ENCODE measurements around the gene TUBGCP3. TPM values are rescaled to one million over a fixed set of nuclear protein-coding genes. Genes with fewer than 3 reads are reported as not detected.

TUBGCP3 gene
- total RNA-seq, 1 experiment from 2014 or later = 51.4 TPM

DNA sequence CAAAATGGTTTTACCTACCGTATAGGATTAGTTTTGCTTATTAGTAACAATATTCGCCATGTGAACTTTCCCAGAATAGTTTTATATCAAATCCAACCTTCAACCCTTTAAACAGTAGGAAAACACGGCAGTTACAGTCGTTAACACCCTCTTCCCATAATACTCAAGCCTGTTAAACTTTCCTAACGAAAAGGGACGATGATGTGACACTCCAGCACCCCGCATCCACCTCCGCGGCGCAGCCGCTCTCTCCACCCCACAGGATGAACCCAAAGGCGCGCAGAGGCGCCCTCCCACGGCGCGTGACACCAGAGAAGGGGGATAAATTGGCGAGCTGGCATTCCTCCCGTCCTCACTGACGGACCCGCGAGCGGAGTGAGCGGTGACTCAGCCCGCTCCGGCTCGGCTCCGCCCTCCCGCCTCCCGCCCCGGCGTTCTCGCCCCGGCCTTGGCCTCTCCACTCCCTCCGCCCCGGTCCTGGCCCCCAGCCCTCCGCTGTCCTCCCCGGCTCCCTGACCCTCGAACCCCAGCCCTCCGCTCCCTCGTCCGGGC, 665 bp downstream of the TUBGCP3 start:
- POLR2A ChIA-PET = no interaction called here
- H3K4me1 ChIP-seq (ENCODE audit: control insufficient read depth in 1 of 2, insufficient read depth in 2 of 2, low read length in 2 of 2) = peaks cover 13 to 22% of the 10 kb centered on the region in 2 experiments
- H4K20me1 ChIP-seq (ENCODE audit: insufficient read depth) = no peaks in the 10 kb centered on the region
- peak; percentile 18 for DNase-seq (ENCODE audit: low read depth, low spot score)
- peaks cover 56% of the 10 kb centered on the region for H3K79me2 ChIP-seq (ENCODE audit: insufficient read depth, low read length)
- peak overlapping the region; percentile 84 for H3K4me2 ChIP-seq (ENCODE audit: low read length)
- no peaks in the 10 kb centered on the region for H3K9me2 ChIP-seq (ENCODE audit: insufficient read depth)
- RAD21 ChIA-PET (ENCODE audit: low non-redundant PET in 1 of 2, low total read pairs in 2 of 2, uncharacterized antibody in 2 of 2, unreplicated experiment in 2 of 2) = no interaction called here
- no peak overlapping the region for H2AFZ ChIP-seq (ENCODE audit: low read depth, low read length, poor library complexity, severe bottlenecking)
- no peaks in the 10 kb centered on the region for H3K36me3 ChIP-seq (ENCODE audit: control insufficient read depth in 1 of 2, insufficient read depth in 2 of 2, low read length in 2 of 2)
- no peaks in the 10 kb centered on the region for H3K9me3 ChIP-seq (ENCODE audit: control insufficient read depth in 1 of 2, insufficient read depth in 1 of 2, low read depth in 1 of 2, low read length in 2 of 2)
- H3K9ac ChIP-seq (ENCODE audit: low read length) = peak overlapping the region; percentile 98
- no TSS peak for BruUV-seq (replicated peaks)
- intact Hi-C loops (cut with micrococcal nuclease) = no loop called here
- ATAC-seq = peak; percentile 84
- H3K4me3 ChIP-seq (replicated peaks in 1 of 2; ENCODE audit: low read depth in 1 of 2, low read length in 2 of 2) = peak overlapping the region; percentile 93
- H3K27me3 ChIP-seq (ENCODE audit: insufficient read depth, low read length) = no peaks in the 10 kb centered on the region
- CTCF ChIA-PET = no interaction called here
- peak; percentile 61 for TF ChIP-seq POLR2AphosphoS5 (IDR thresholded peaks at IDR 0.05; ENCODE audit: low read depth, low read length)
- TF ChIP-seq SP1 (IDR thresholded peaks at IDR 0.05; ENCODE audit: low read depth) = no peak
- peak overlapping the region; percentile 100 for H3K27ac ChIP-seq (ENCODE audit: low read depth, low read length)

- Histone ChIP-seq H3K9ac (ENCODE audit: low read length) (peak overlapping the region; percentile 98), H3K4me1 (ENCODE audit: control insufficient read depth in 1 of 2, insufficient read depth in 2 of 2, low read length in 2 of 2) (peaks cover 13 to 22% of the 10 kb centered on the region in 2 experiments), H2AFZ (ENCODE audit: low read depth, low read length, poor library complexity, severe bottlenecking) (no peak overlapping the region), H3K9me3 (ENCODE audit: control insufficient read depth in 1 of 2, insufficient read depth in 1 of 2, low read depth in 1 of 2, low read length in 2 of 2) (no peaks in the 10 kb centered on the region), H3K27me3 (ENCODE audit: insufficient read depth, low read length) (no peaks in the 10 kb centered on the region), H3K27ac (ENCODE audit: low read depth, low read length) (peak overlapping the region; percentile 100; the same call in 1 of the 2 replicates), H3K4me2 (ENCODE audit: low read length) (peak overlapping the region; percentile 84), H4K20me1 (ENCODE audit: insufficient read depth) (no peaks in the 10 kb centered on the region), H3K4me3 (replicated peaks in 1 of 2; ENCODE audit: low read depth in 1 of 2, low read length in 2 of 2) (peak overlapping the region; percentile 93), H3K79me2 (ENCODE audit: insufficient read depth, low read length) (peaks cover 64% of the 10 kb centered on the region), H3K9me2 (ENCODE audit: insufficient read depth) (no peaks in the 10 kb centered on the region), H3K36me3 (ENCODE audit: control insufficient read depth in 1 of 2, insufficient read depth in 2 of 2, low read length in 2 of 2) (no peaks in the 10 kb centered on the region)
- ChIA-PET POLR2A (no interaction called here), RAD21 (ENCODE audit: low non-redundant PET in 1 of 2, low total read pairs in 2 of 2, uncharacterized antibody in 2 of 2, unreplicated experiment in 2 of 2) (no interaction called here), CTCF (no interaction called here)
- TF ChIP-seq CEBPB (IDR thresholded peaks at IDR 0.05; ENCODE audit: low read depth) (no peak), EZH2 (IDR thresholded peaks at IDR 0.05) (no peak), POLR2A (IDR thresholded peaks at IDR 0.05; ENCODE audit: borderline replicate concordance, extremely low read depth, insufficient read depth, insufficient read length) (no peak), ZNF274 (IDR thresholded peaks at IDR 0.05; ENCODE audit: low read depth, low read length) (no peak), EZH2phosphoT487 (IDR thresholded peaks at IDR 0.05; ENCODE audit: borderline replicate concordance) (no peak), JUND (IDR thresholded peaks at IDR 0.05) (no peak), RAD21 (IDR thresholded peaks at IDR 0.05; ENCODE audit: low read depth) (no peak), FOSL1 (IDR thresholded peaks at IDR 0.05; ENCODE audit: low read depth) (no peak), MAX (IDR thresholded peaks at IDR 0.05) (no peak)
- ATAC-seq = no peak
- DNase-seq (ENCODE audit: low read depth, low spot score) = no peak
- no TSS peak for BruUV-seq (replicated peaks)
- intact Hi-C loops (cut with micrococcal nuclease) = no loop called here
Measured at GRCh38 chr13:112586334-112586960, 1.5 kb downstream of the TUBGCP3 start.

Measured in HCT116 (cell line).